ENCODE results near the gene NDST1.

DNA sequence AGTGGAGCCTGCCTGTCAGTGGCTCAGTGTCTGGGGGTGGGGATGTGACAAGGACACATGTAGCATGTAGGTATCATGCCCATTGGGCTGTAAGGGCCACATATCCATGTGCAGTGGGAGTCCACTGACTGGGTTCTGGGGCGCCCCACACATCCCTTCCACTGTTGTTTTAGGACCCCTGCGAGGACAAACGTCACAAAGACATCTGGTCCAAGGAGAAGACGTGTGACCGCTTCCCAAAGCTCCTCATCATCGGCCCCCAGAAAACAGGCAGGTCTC is 33.4 kb downstream of the NDST1 start:
- TF ChIP-seq POLR2A (IDR thresholded peaks at IDR 0.05), result no peak
- TF ChIP-seq, protein P1, sequence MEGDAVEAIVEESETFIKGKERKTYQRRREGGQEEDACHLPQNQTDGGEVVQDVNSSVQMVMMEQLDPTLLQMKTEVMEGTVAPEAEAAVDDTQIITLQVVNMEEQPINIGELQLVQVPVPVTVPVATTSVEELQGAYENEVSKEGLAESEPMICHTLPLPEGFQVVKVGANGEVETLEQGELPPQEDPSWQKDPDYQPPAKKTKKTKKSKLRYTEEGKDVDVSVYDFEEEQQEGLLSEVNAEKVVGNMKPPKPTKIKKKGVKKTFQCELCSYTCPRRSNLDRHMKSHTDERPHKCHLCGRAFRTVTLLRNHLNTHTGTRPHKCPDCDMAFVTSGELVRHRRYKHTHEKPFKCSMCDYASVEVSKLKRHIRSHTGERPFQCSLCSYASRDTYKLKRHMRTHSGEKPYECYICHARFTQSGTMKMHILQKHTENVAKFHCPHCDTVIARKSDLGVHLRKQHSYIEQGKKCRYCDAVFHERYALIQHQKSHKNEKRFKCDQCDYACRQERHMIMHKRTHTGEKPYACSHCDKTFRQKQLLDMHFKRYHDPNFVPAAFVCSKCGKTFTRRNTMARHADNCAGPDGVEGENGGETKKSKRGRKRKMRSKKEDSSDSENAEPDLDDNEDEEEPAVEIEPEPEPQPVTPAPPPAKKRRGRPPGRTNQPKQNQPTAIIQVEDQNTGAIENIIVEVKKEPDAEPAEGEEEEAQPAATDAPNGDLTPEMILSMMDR (IDR thresholded peaks at IDR 0.05 in 8 of 11, conservative IDR thresholded peaks at IDR 0.05 in 3 of 11), result no peak

Data from spleen (tissue), 7 donors.